H1 (cell line): ENCODE data around the gene ME1. TPM values are rescaled to one million over a fixed set of nuclear protein-coding genes. Genes with fewer than 3 reads are reported as not detected.

Source experiments
- CEBPB ChIP-seq: IDR thresholded peaks from 2 replicates; pipeline ENCODE4 v1.6.1; 2012; ENCODE audit warnings: low read depth, low read length
- CTBP2 ChIP-seq: IDR thresholded peaks from 2 replicates; pipeline ENCODE4 v1.7.0; 2011; ENCODE audit warnings: borderline replicate concordance, mild to moderate bottlenecking, moderate library complexity, mixed read lengths, low read length; ENCODE audit not compliant: insufficient read depth, insufficient read length
- EP300 ChIP-seq, 2 experiments: IDR thresholded peaks; 1 replicate in 1 of 2; 2 replicates in 1 of 2; pipeline ENCODE4 v1.6.1; 2011 to 2012; ENCODE audit warnings: low read depth in 2 of 2, low read length in 2 of 2, mild to moderate bottlenecking in 2 of 2, borderline replicate concordance in 1 of 2, inconsistent platforms in 1 of 2, moderate library complexity in 1 of 2
- HDAC2 ChIP-seq, 2 experiments: fragments of 300-600 bp in 1 of 2; sonication (generic) in 1 of 2; IDR thresholded peaks; 2 replicates each; pipeline ENCODE4 v1.6.1; 2011 to 2012; ENCODE audit warnings: low read depth in 2 of 2, low read length in 2 of 2, mild to moderate bottlenecking in 2 of 2, moderate library complexity in 2 of 2, borderline replicate concordance in 1 of 2, inconsistent platforms in 1 of 2
- KDM5A ChIP-seq: fragments of 200-600 bp; IDR thresholded peaks from 2 replicates; pipeline ENCODE4 v1.7.1; 2012; ENCODE audit warnings: mild to moderate bottlenecking, low read length, inconsistent platforms, mixed read lengths
- POLR2AphosphoS5 ChIP-seq: IDR thresholded peaks from 2 replicates; pipeline ENCODE4 v1.6.1; 2011; ENCODE audit warnings: low read depth, low read length
- POU5F1 ChIP-seq: IDR thresholded peaks from 2 replicates; pipeline ENCODE4 v1.6.1; 2011; ENCODE audit warnings: low read depth, mild to moderate bottlenecking, low read length, moderate library complexity
- SP1 ChIP-seq: IDR thresholded peaks from 2 replicates; pipeline ENCODE4 v1.6.1; 2011; ENCODE audit warnings: low read depth, low read length
- SP4 ChIP-seq: IDR thresholded peaks from 2 replicates; pipeline ENCODE4 v1.6.1; 2012; ENCODE audit warnings: low read length, inconsistent platforms
- polyA plus RNA-seq, 7 experiments: library from polyadenylated mRNA; depleted of rRNA in 3 of 7; stranded (reverse) in 5 of 7; unstranded in 2 of 7; fragments of >200 nt in 5 of 7; fragments of 200-250 nt in 2 of 7; gene quantifications; 1 replicate in 5 of 7; 2 replicates in 1 of 7; 4 replicates in 1 of 7; pipeline versions ENCODE4 v1.2.1 to v1.2.3, GENCODE V29; 2011 to 2013; ENCODE audit warnings: missing spikeins in 2 of 7, mixed read lengths in 2 of 7
- total RNA-seq: library from RNA; stranded (reverse); fragmentation: NEBNext Ultra II Directional; extraction: Animal tissue kit (Norgen Biotek cat#: 25700); gene quantifications from 2 replicates; pipeline ENCODE4 v1.2.1, GENCODE V29; 2021

ME1 gene
- total and polyA plus RNA-seq, 2 of the 8 experiments (the other 6 are each of a cell fraction or from before 2014, with no cell fraction given), result 1.3 to 3.9 TPM

DNA sequence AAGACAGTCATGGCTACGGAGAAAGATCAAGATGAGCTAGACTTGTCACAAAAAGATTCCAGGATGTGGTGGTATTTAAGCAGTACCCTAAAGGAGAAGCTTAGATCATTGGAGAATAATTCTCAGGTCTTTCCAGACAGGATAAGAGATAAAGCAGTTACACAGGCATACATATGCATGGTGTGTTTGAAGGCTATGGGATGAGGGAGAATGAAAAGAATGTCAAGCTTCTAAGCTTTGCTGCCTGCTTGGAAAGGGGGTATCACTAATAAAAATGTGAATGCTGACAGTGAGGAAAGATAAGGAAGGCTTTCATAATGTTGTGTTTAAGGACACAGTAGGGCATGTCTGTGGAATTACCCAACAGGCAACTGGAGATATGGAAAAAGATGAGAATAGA lies 209.6 kb downstream of the ME1 start (continued):
- TF ChIP-seq SP4, result no peak
- TF ChIP-seq HDAC2 (IDR thresholded peaks at IDR 0.05; ENCODE audit: borderline replicate concordance in 1 of 2, low read depth in 2 of 2, low read length in 2 of 2), result no peak
- TF ChIP-seq KDM5A, result no peak
- no peak for TF ChIP-seq CEBPB
- TF ChIP-seq POLR2AphosphoS5, result no peak
- no peak for TF ChIP-seq CTBP2
- no peak for TF ChIP-seq POU5F1
- TF ChIP-seq SP1, result no peak
- no peak for TF ChIP-seq EP300 (IDR thresholded peaks at IDR 0.05; ENCODE audit: borderline replicate concordance in 1 of 2, low read depth in 2 of 2, low read length in 2 of 2)
